Measurements from ENCODE around the gene MCEMP1.

DNA sequence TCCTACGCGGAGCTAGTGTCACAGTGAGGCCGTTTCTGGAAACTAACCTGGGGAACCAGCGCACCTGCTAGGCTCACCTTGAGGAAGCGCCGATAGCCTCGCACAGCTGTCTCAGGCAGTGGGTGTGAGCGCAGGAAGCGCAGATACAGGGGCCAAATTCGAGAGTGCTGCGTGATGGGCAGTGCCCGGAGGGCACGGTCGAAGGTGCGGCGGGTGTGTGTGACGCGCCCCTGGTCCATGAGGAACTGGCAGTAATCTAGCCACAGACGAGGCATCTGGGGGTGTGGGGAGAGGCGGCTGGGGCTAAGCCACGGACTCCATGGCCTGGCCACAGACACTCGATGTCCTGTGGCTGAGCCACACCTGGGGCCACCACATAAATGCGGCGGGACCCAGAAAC lies 49.7 kb upstream of the MCEMP1 start:
- no peak for TF ChIP-seq EZH2phosphoT487 (IDR thresholded peaks at IDR 0.05; ENCODE audit: borderline replicate concordance, low read length)
- TF ChIP-seq, protein P1, sequence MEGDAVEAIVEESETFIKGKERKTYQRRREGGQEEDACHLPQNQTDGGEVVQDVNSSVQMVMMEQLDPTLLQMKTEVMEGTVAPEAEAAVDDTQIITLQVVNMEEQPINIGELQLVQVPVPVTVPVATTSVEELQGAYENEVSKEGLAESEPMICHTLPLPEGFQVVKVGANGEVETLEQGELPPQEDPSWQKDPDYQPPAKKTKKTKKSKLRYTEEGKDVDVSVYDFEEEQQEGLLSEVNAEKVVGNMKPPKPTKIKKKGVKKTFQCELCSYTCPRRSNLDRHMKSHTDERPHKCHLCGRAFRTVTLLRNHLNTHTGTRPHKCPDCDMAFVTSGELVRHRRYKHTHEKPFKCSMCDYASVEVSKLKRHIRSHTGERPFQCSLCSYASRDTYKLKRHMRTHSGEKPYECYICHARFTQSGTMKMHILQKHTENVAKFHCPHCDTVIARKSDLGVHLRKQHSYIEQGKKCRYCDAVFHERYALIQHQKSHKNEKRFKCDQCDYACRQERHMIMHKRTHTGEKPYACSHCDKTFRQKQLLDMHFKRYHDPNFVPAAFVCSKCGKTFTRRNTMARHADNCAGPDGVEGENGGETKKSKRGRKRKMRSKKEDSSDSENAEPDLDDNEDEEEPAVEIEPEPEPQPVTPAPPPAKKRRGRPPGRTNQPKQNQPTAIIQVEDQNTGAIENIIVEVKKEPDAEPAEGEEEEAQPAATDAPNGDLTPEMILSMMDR (IDR thresholded peaks at IDR 0.05; ENCODE audit: low read depth, low read length, poor library complexity, severe bottlenecking): no peak

Data from DOHH2 (cell line).